CD4-positive, alpha-beta T cell treated with Interleukin-17A for 1 hour (primary cell): Measurements from ENCODE around the gene ALG13.
"Not testable (repeated sequence)": the region's sequence is repeated elsewhere in the genome, so short reads cannot be mapped to it uniquely, and the experiment has no call there.

Source experiments
- DNase-seq: peaks from one replicate; pipeline ENCODE4 v3.0.0-alpha.2; 2020

The ALG13 gene

GRCh38 chrX:111761578-111762135 lies 80.7 kb downstream of the ALG13 start:
- no peak for DNase-seq

- DNase-seq: no peak
These were observed 97.6 kb downstream of the ALG13 start for GRCh38 chrX:111778591-111778990.

- no peak for DNase-seq
These were observed 98.6 kb downstream of the ALG13 start for GRCh38 chrX:111779582-111779981.

GRCh38 chrX:111784667-111785066 lies 103.7 kb downstream of the ALG13 start:
- DNase-seq: no peak

- not testable (repeated sequence) for DNase-seq
These were observed 109.1 kb downstream of the ALG13 start for GRCh38 chrX:111790054-111790453.
